Coronary artery (tissue), 2 donors: ENCODE results near the gene SHROOM3.
"Not testable (repeated sequence)": the region's sequence is repeated elsewhere in the genome, so short reads cannot be mapped to it uniquely, and the experiment has no call there.

Experiments used
- DNase-seq: peaks from one replicate; pipeline ENCODE4 v3.0.0-alpha.2; 2017; ENCODE audit warnings: low spot score
- H3K27ac ChIP-seq, 2 donors: fragments of 200-600 bp; sonication (generic); one replicate each; pipeline ENCODE4 v1.5.1; 2016 to 2019
- H3K4me3 ChIP-seq: fragments of 200-600 bp; sonication (generic); 2 replicates; pipeline ENCODE4 v1.5.1; 2016; ENCODE audit warnings: mild to moderate bottlenecking, moderate library complexity
- CTCF ChIP-seq: fragments of 200-600 bp; sonication (generic); IDR thresholded peaks from one replicate; pipeline ENCODE4 v1.5.1; 2019; ENCODE audit warnings: antibody characterized with exemption

SHROOM3 gene

GRCh38 chr4:76722838-76723237, 287.8 kb downstream of the SHROOM3 start:
- Histone ChIP-seq H3K4me3 (no peak overlapping the region), H3K27ac (no peak overlapping the region)
- no peak for DNase-seq
- TF ChIP-seq CTCF = no peak

GRCh38 chr4:76723373-76723772, 288.3 kb downstream of the SHROOM3 start:
- H3K27ac ChIP-seq = peak overlapping the region in 1 of 2 donors; percentile 14
- no peak overlapping the region for H3K4me3 ChIP-seq
- no peak for DNase-seq
- TF ChIP-seq CTCF = no peak

- no peak overlapping the region for H3K4me3 ChIP-seq
- no peak for DNase-seq
- TF ChIP-seq CTCF = no peak
- H3K27ac ChIP-seq = peak overlapping the region in 1 of 2 donors; percentile 14
Measured at GRCh38 chr4:76723924-76724323, 288.9 kb downstream of the SHROOM3 start.

GRCh38 chr4:76725039-76725438, 290.0 kb downstream of the SHROOM3 start:
- TF ChIP-seq CTCF = no peak
- DNase-seq = no peak
- Histone ChIP-seq H3K27ac (no peak overlapping the region), H3K4me3 (no peak overlapping the region)

GRCh38 chr4:76726176-76726575, 291.1 kb downstream of the SHROOM3 start:
- no peak for DNase-seq
- Histone ChIP-seq H3K27ac (no peak overlapping the region), H3K4me3 (no peak overlapping the region)
- no peak for TF ChIP-seq CTCF

- no peak overlapping the region for H3K27ac ChIP-seq
- no peak for TF ChIP-seq CTCF
- DNase-seq = no peak
- no peak overlapping the region for H3K4me3 ChIP-seq
Measured at GRCh38 chr4:76726631-76727030, 291.6 kb downstream of the SHROOM3 start.

GRCh38 chr4:76727934-76728333, 292.9 kb downstream of the SHROOM3 start:
- not testable (repeated sequence) for H3K27ac ChIP-seq, H3K4me3 ChIP-seq, DNase-seq

- TF ChIP-seq CTCF = no peak
- H3K27ac ChIP-seq = no peak overlapping the region
- no peak overlapping the region for H3K4me3 ChIP-seq
- no peak for DNase-seq
Measured at GRCh38 chr4:76729460-76729859, 294.4 kb downstream of the SHROOM3 start.
